Measurements from ENCODE around the gene GAL3ST2.

GAL3ST2 gene

DNA sequence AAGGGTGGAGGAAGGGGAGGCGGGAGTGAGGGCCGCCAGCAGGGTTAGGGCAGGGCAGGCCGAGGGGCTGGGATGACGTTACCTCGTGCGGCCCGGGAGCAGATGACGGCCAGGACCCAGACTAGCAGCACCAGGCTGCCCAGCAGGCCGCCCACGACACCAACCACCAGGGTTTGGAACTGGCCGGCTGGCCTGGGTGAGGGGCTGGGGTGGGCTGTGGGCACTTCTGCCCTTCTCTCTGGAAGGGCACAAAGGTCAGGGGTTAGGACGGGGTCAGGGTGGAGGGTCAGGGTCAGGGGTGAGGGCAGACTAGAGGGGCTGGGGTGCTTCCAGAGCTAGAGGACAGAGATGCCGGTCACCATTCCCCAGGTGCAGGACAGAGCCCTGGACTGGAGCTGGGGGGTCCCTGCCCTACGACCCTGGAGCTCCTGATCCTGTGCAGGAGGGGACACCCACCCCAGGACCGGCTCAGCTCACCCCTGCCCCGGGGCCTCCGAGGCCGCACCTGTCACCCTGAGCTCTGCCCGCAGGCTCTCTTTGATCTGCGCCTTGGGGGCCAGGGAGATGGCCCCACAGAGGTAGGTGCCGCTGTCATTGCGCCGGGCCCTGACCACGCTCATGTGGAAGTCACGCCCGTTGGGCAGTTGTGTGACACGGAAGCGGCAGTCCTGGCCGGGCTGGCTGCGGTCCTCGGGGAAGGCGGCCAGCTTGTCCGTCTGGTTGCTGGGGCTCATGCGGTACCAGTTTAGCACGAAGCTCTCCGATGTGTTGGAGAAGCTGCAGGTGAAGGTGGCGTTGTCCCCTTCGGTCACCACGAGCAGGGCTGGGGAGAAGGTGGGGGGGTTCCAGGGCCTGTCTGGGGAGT lies 75.7 kb downstream of the GAL3ST2 start:
- Mint-ChIP-seq H3K9me3 (no peaks in the 10 kb centered on the region), H3K4me3 (no peak overlapping the region), H3K27ac (no peak overlapping the region), H3K27me3 (no peaks in the 10 kb centered on the region), H3K36me3 (ENCODE audit: low read depth) (peaks cover 54% of the 10 kb centered on the region), H3K4me1 (ENCODE audit: low read depth) (peaks cover 19% of the 10 kb centered on the region)
- peak; percentile 28 for DNase-seq

- no peak overlapping the region for H3K4me3 Mint-ChIP-seq
- no peak overlapping the region for H3K27ac Mint-ChIP-seq
- no peaks in the 10 kb centered on the region for H3K27me3 Mint-ChIP-seq
- peak; percentile 28 for DNase-seq
- H3K4me1 Mint-ChIP-seq (ENCODE audit: low read depth): peaks cover 22% of the 10 kb centered on the region
- H3K9me3 Mint-ChIP-seq: no peaks in the 10 kb centered on the region
- peaks cover 59% of the 10 kb centered on the region for H3K36me3 Mint-ChIP-seq (ENCODE audit: low read depth)
Observed at GRCh38 chr2:241852981-241853631, 76.5 kb downstream of the GAL3ST2 start.

Data from activated T-cell treated with anti-CD3 and anti-CD28 coated beads, Interleukin-2, amount 50 U/mL, for 24 hours (primary cell).